Activated CD8-positive, alpha-beta memory T cell treated with anti-CD3 and anti-CD28 coated beads, Interleukin-2, amount 50 U/mL, for 1 hour (primary cell): ENCODE measurements around the gene RPL19.
"Not testable (repeated sequence)": the region's sequence is repeated elsewhere in the genome, so short reads cannot be mapped to it uniquely, and the experiment has no call there.

Experiments used
- DNase-seq: peaks from one replicate; pipeline ENCODE4 v3.0.0-alpha.2; 2020; ENCODE audit errors: extremely low read depth

The RPL19 gene

DNA sequence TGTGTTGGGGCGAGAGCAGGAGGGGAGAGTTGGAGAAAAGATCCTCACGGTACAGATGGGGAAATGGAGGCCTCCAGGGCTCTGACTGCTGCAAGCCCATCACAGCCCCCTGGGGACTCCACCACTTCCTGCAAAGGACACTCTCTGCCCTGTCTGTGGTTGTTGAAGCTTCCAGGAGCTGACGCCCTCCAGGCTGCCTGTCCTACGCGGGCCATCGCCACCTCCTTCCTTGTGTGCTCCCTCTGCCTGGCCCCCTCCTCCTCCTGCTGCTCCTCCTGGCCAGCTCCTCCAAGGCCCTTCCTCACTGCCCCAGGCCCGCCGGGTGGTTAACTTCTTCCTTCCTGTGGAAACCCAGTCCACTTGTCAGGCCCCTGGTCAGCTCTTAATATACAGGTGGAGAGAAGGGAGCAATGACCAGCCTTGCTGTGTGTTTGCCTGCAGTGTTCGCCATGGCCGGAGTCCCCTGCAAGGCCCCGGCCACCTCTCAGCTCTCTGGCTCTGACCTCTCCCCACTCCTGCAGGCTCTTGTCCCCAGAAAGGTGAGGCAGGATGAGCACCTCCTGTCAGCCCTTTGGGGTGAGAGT lies 44.0 kb downstream of the RPL19 start:
- DNase-seq, result no peak

GRCh38 chr17:39244600-39245570 lies 44.8 kb downstream of the RPL19 start:
- peak; percentile 65 for DNase-seq

DNA sequence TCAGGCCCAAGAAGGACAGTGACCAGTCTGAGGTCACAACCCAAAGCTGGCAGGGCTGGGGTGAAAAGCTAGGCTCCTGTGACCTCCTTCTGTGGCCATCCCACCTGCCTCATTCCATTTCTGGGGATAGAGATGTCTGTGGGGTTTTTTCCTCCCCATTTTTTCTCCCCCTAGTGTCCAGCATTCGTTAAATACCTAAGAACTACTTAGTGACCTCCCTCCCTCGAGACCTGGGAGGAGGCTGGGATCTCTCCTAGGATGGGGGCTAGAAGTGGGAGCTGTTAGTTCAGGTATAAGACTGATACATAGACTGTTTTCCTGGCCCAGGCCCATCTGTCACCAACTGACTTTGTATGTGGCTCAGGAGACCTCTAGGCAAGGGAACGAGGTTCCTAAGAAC lies 46.2 kb downstream of the RPL19 start:
- DNase-seq, result no peak

GRCh38 chr17:39250076-39250475 lies 50.0 kb downstream of the RPL19 start:
- DNase-seq, result not testable (repeated sequence)

- DNase-seq, result no peak
Measured at GRCh38 chr17:39251997-39252396, 51.9 kb downstream of the RPL19 start.

- DNase-seq, result no peak
Measured at GRCh38 chr17:39252788-39253460, 52.8 kb downstream of the RPL19 start.
